SK-N-MC (cell line): ENCODE measurements around the gene GABPB2.

Experiments used
- EZH2 ChIP-seq: fragments of 200-600 bp; sonication (generic); IDR thresholded peaks from one replicate; pipeline ENCODE4 v1.6.1; 2017; ENCODE audit warnings: antibody characterized with exemption
- POLR2AphosphoS5 ChIP-seq: IDR thresholded peaks from 2 replicates; pipeline ENCODE4 v1.6.1; 2012; ENCODE audit warnings: mild to moderate bottlenecking, low read depth, low read length, borderline replicate concordance

DNA sequence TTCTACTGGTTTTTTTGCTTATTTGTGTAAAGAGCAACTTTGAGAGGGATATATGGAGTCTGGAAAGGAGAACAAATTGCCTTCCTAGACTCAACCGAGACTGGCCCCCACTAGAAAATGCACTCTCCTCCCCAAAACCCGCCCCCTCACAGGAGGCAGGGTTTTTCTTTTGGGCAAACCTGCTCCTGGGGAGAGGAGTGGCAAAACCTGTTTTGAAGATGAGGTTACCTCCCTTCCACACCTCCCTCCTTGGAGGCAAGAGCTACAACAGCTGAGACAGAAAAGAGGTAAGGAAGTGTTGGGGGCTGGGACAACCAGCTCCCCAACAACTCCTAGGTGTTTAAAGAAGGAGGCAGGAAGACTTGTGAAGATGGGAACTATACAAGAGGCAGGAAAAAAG, 34.2 kb upstream of the GABPB2 start, which contains the start of gene BNIPL:
- TF ChIP-seq POLR2AphosphoS5 (no peak), EZH2 (no peak)
